Kidney (tissue), 14 donors: Measurements from ENCODE around the gene SNRPB2. TPM values are rescaled to one million over a fixed set of nuclear protein-coding genes. Genes with fewer than 3 reads are reported as not detected.

Source experiments
- DNase-seq, 5 donors: peaks; one replicate each; pipeline ENCODE4 v3.0.0-alpha.2; 2013 to 2020
- FAIRE-seq: peaks from 2 replicates; lab custom pipeline; 2012; peaks lifted over from hg19 to GRCh38; lab: Jason Lieb, UNC
- H3K27ac ChIP-seq, 2 donors: one replicate each; pipeline ENCODE4 v1.7.0; 2013; ENCODE audit warnings: low read depth in 2 of 2, low read length in 2 of 2, inconsistent platforms in 1 of 2
- H3K27me3 ChIP-seq: one replicate; pipeline ENCODE4 v1.7.1; 2013; ENCODE audit warnings: low read length, inconsistent platforms; ENCODE audit not compliant: control insufficient read depth, insufficient read depth
- H3K36me3 ChIP-seq, 3 donors: one replicate each; pipeline versions ENCODE4 v1.7.0 to v1.7.1; 2013; ENCODE audit warnings: low read length in 3 of 3, control low read depth in 1 of 3, inconsistent platforms in 1 of 3; ENCODE audit not compliant: insufficient read depth in 3 of 3, control insufficient read depth in 2 of 3
- H3K4me1 ChIP-seq, 3 donors: one replicate each; pipeline versions ENCODE4 v1.7.0 to v1.7.1; 2013; ENCODE audit warnings: low read length in 3 of 3, inconsistent platforms in 1 of 3, low read depth in 1 of 3; ENCODE audit not compliant: control insufficient read depth in 2 of 3, insufficient read depth in 2 of 3
- H3K4me3 ChIP-seq, 3 donors: one replicate each; pipeline versions ENCODE4 v1.7.0 to v1.8.1; 2013; ENCODE audit warnings: low read length in 3 of 3, control low read depth in 1 of 3, inconsistent platforms in 1 of 3
- H3K9ac ChIP-seq, 3 donors: one replicate each; pipeline versions ENCODE4 v1.7.0 to v1.7.1; 2013; ENCODE audit warnings: low read length in 3 of 3, control low read depth in 1 of 3, inconsistent platforms in 1 of 3
- H3K9me3 ChIP-seq, 3 donors: one replicate each; pipeline versions ENCODE4 v1.7.0 to v1.7.1; 2013; ENCODE audit warnings: low read length in 3 of 3, control low read depth in 1 of 3, inconsistent platforms in 1 of 3; ENCODE audit not compliant: control insufficient read depth in 2 of 3, insufficient read depth in 1 of 3
- CTCF ChIP-seq: IDR thresholded peaks from 3 replicates; pipeline ENCODE4 v1.5.1; 2012; ENCODE audit warnings: mild to moderate bottlenecking, moderate library complexity, borderline replicate concordance; ENCODE audit not compliant: insufficient read depth; ENCODE audit errors: extremely low read depth
- intact Hi-C: fragments of 100-400 bp; cut with DNase I; formaldehyde crosslinking; loops from one replicate; pipeline ENCODE4 v1.11.1; 2022
- polyA plus RNA-seq: library from polyadenylated mRNA; stranded (reverse); fragments of 350-450 nt; fragmentation: Illumina TruSeq; extraction: RNeasy Lipid Tissue Mini Kit (QIAGEN cat#74804); gene quantifications from one replicate; pipeline ENCODE4 v1.2.3, GENCODE V29; 2014; ENCODE audit warnings: low read depth, low replicate concordance; ENCODE audit not compliant: insufficient read depth
- total RNA-seq: library from RNA; stranded (reverse); fragmentation: NEBNext Ultra II Directional; extraction: Animal tissue kit (Norgen Biotek cat#: 25700); gene quantifications from one replicate; pipeline ENCODE4 v1.2.1, GENCODE V29; 2021
- donor health status: control.
- donor health status: control.
- donor health status: control.
- donor health status: control.
- donor health status: control.
- donor health status: DM: yes; HTN: yes; CAD: no.
- donor health status: Normal renal cell carcinoma (clear cell type).

SNRPB2 gene
- total and polyA plus RNA-seq, 2 donors from 2014 or later: 43.6 to 77.8 TPM

GRCh38 chr20:16689906-16690305 is 39.9 kb upstream of the SNRPB2 start:
- DNase-seq: peak in 1 of 5 donors; percentile 49
- H3K4me1 ChIP-seq: no peaks in the 10 kb centered on the region
- no peaks in the 10 kb centered on the region for H3K9me3 ChIP-seq
- intact Hi-C loops: no loop called here
- no peaks in the 10 kb centered on the region for H3K27me3 ChIP-seq
- no peak for FAIRE-seq
- H3K27ac ChIP-seq: no peak overlapping the region
- H3K4me3 ChIP-seq: no peak overlapping the region
- no peak for TF ChIP-seq CTCF
- H3K9ac ChIP-seq: no peak overlapping the region
- H3K36me3 ChIP-seq: no peaks in the 10 kb centered on the region

GRCh38 chr20:16691381-16691780 is 38.4 kb upstream of the SNRPB2 start:
- DNase-seq (no peak), FAIRE-seq (no peak)
- H3K4me3 ChIP-seq: no peak overlapping the region
- TF ChIP-seq CTCF: no peak
- H3K27me3 ChIP-seq: no peaks in the 10 kb centered on the region
- intact Hi-C loops: no loop called here
- H3K27ac ChIP-seq: no peak overlapping the region
- no peak overlapping the region for H3K9ac ChIP-seq
- H3K4me1 ChIP-seq: no peaks in the 10 kb centered on the region
- no peaks in the 10 kb centered on the region for H3K9me3 ChIP-seq
- no peaks in the 10 kb centered on the region for H3K36me3 ChIP-seq

- no peak for FAIRE-seq
- no peak overlapping the region for H3K9ac ChIP-seq
- DNase-seq: no peak
- no peak for TF ChIP-seq CTCF
- no peaks in the 10 kb centered on the region for H3K4me1 ChIP-seq
- no peak overlapping the region for H3K4me3 ChIP-seq
- no peaks in the 10 kb centered on the region for H3K27me3 ChIP-seq
- H3K9me3 ChIP-seq: no peaks in the 10 kb centered on the region
- no peaks in the 10 kb centered on the region for H3K36me3 ChIP-seq
- intact Hi-C loops: no loop called here
- H3K27ac ChIP-seq: no peak overlapping the region
Observed at GRCh38 chr20:16692009-16692408, 37.8 kb upstream of the SNRPB2 start.

- H3K27ac ChIP-seq: no peak overlapping the region
- intact Hi-C loops: no loop called here
- H3K9me3 ChIP-seq: no peaks in the 10 kb centered on the region
- H3K4me1 ChIP-seq: no peaks in the 10 kb centered on the region
- no peaks in the 10 kb centered on the region for H3K27me3 ChIP-seq
- no peaks in the 10 kb centered on the region for H3K36me3 ChIP-seq
- no peak overlapping the region for H3K9ac ChIP-seq
- TF ChIP-seq CTCF: no peak
- no peak overlapping the region for H3K4me3 ChIP-seq
- FAIRE-seq (no peak), DNase-seq (no peak)
Observed at GRCh38 chr20:16692442-16692841, 37.4 kb upstream of the SNRPB2 start.
